Measurements from ENCODE around the gene DCAKD.

Gene DCAKD

GRCh38 chr17:45051060-45051719, at the start of gene DCAKD:
Gene DCAKD, minus strand, starts transcription at chr17:45051632. Its CDS starts 16,747 bp downstream, at chr17:45034885.
- ChIA-PET CTCF (interaction anchor here (1.0 to 2.4 kb wide), 5 partner anchors 10 to 84 kb away, joined by 3 to 8 read pairs (median 4); partner anchors contain the start of genes ACBD4 and NMT1), POLR2A (interaction anchor here (0.5 to 5.9 kb wide), 18 partner anchors 8 to 289 kb away, joined by 3 to 56 read pairs (median 3); partner anchors contain the start of genes EFTUD2, KIF18B and NMT1)
- TF ChIP-seq LEF1 (IDR thresholded peaks at IDR 0.05; ENCODE audit: borderline replicate concordance) (0 out of 2 replicates have a peak, but pooled peaks have one; percentile 40), SP1 (IDR thresholded peaks at IDR 0.05) (no peak)
- DNase-seq (ENCODE audit: extremely low spot score) = peak; percentile 89

GRCh38 chr17:45098869-45099616, 47.6 kb upstream of the DCAKD start:
- ChIA-PET CTCF (interaction anchor here (0.6 to 3.0 kb wide), 17 partner anchors 9 to 218 kb away, joined by 3 to 15 read pairs (median 3); partner anchors contain the start of genes ACBD4 and NMT1), POLR2A (interaction anchor here (0.6 to 1.6 kb wide), 5 partner anchors 25 to 159 kb away, joined by 3 to 5 read pairs (median 3); partner anchors contain the start of gene HEXIM1)
- TF ChIP-seq L3MBTL2 (conservative IDR thresholded peaks at IDR 0.05) (no peak), ELF4 (IDR thresholded peaks at IDR 0.05) (no peak), PKNOX1 (IDR thresholded peaks at IDR 0.05) (no peak), ZNF384 (IDR thresholded peaks at IDR 0.05) (no peak)
- DNase-seq (ENCODE audit: extremely low spot score) = peak; percentile 91

GRCh38 chr17:45098081-45098868, 46.8 kb upstream of the DCAKD start:
- CTCF ChIA-PET = interaction anchor here (0.6 to 3.0 kb wide), 12 partner anchors 8 to 180 kb away, joined by 3 to 15 read pairs (median 4); partner anchors contain the start of gene ACBD4
- no peak for DNase-seq (ENCODE audit: extremely low spot score)
- TF ChIP-seq LEF1 (IDR thresholded peaks at IDR 0.05; ENCODE audit: borderline replicate concordance) = no peak
- TF ChIP-seq FOXK2 (IDR thresholded peaks at IDR 0.05) = no peak
- no peak for TF ChIP-seq CTBP1 (IDR thresholded peaks at IDR 0.05; ENCODE audit: borderline replicate concordance)
- no peak for TF ChIP-seq FOXA1 (IDR thresholded peaks at IDR 0.05)
- POLR2A ChIA-PET = interaction anchor here (1.6 kb wide), 1 partner anchor 51 kb away, joined by 5 read pairs; the partner anchor contains the start of gene HEXIM1

GRCh38 chr17:45096926-45097325, 45.5 kb upstream of the DCAKD start:
- ChIA-PET CTCF (interaction anchor here (1.4 to 1.9 kb wide), 2 partner anchors 39 to 186 kb away, joined by 3 to 4 read pairs; partner anchors contain the start of gene ACBD4), POLR2A (interaction anchor here (0.6 kb wide), 1 partner anchor 11 kb away, joined by 3 read pairs; no protein-coding TSS in a partner anchor)
- no peak for DNase-seq (ENCODE audit: extremely low spot score)
- no peak for TF ChIP-seq FOXM1 (IDR thresholded peaks at IDR 0.05; ENCODE audit: borderline replicate concordance)
- no peak for TF ChIP-seq ARNT (IDR thresholded peaks at IDR 0.05)
- TF ChIP-seq BHLHE40 (IDR thresholded peaks at IDR 0.05; ENCODE audit: borderline replicate concordance) = no peak
- no peak for TF ChIP-seq CTBP1 (IDR thresholded peaks at IDR 0.05; ENCODE audit: borderline replicate concordance)
- no peak for TF ChIP-seq L3MBTL2 (conservative IDR thresholded peaks at IDR 0.05)
- no peak for TF ChIP-seq HDGF (IDR thresholded peaks at IDR 0.05; ENCODE audit: borderline replicate concordance)
- no peak for TF ChIP-seq SP1 (IDR thresholded peaks at IDR 0.05)
- TF ChIP-seq ZNF384 (IDR thresholded peaks at IDR 0.05) = no peak
- no peak for TF ChIP-seq TARDBP (IDR thresholded peaks at IDR 0.05)
- no peak for TF ChIP-seq PKNOX1 (IDR thresholded peaks at IDR 0.05)
- no peak for TF ChIP-seq LEF1 (IDR thresholded peaks at IDR 0.05; ENCODE audit: borderline replicate concordance)
- no peak for TF ChIP-seq NFRKB (IDR thresholded peaks at IDR 0.05)
- TF ChIP-seq FOXK2 (IDR thresholded peaks at IDR 0.05) = no peak
- TF ChIP-seq ELF4 (IDR thresholded peaks at IDR 0.05) = no peak

GRCh38 chr17:45096141-45096540, 44.7 kb upstream of the DCAKD start:
- ChIA-PET POLR2A (interaction anchor here (0.6 kb wide), 1 partner anchor 10 kb away, joined by 3 read pairs; no protein-coding TSS in a partner anchor), CTCF (interaction anchor here (0.6 to 1.9 kb wide), 3 partner anchors 39 to 185 kb away, joined by 3 to 4 read pairs (median 4); partner anchors contain the start of gene ACBD4)
- DNase-seq (ENCODE audit: extremely low spot score) = peak; percentile 34
- no peak for TF ChIP-seq SUZ12 (IDR thresholded peaks at IDR 0.05)
- no peak for TF ChIP-seq CTBP1 (IDR thresholded peaks at IDR 0.05; ENCODE audit: borderline replicate concordance)
- TF ChIP-seq LEF1 (IDR thresholded peaks at IDR 0.05; ENCODE audit: borderline replicate concordance) = no peak
- no peak for TF ChIP-seq NFRKB (IDR thresholded peaks at IDR 0.05)
- TF ChIP-seq BHLHE40 (IDR thresholded peaks at IDR 0.05; ENCODE audit: borderline replicate concordance) = no peak
- TF ChIP-seq SP1 (IDR thresholded peaks at IDR 0.05) = no peak
- TF ChIP-seq FOXM1 (IDR thresholded peaks at IDR 0.05; ENCODE audit: borderline replicate concordance) = no peak
- no peak for TF ChIP-seq PKNOX1 (IDR thresholded peaks at IDR 0.05)
- no peak for TF ChIP-seq L3MBTL2 (conservative IDR thresholded peaks at IDR 0.05)
- TF ChIP-seq ZNF384 (IDR thresholded peaks at IDR 0.05) = no peak
- no peak for TF ChIP-seq TARDBP (IDR thresholded peaks at IDR 0.05)
- TF ChIP-seq ELF4 (IDR thresholded peaks at IDR 0.05) = no peak

Measured in HEK293T (cell line).